Endothelial cell of umbilical vein (primary cell): ENCODE measurements around the gene IFNA2.

Experiments used
- CTCF ChIP-seq, 2 donors: IDR thresholded peaks; 1 replicate in 1 of 2; 2 replicates in 1 of 2; pipeline ENCODE4 v1.5.1; 2011; ENCODE audit warnings: low read length in 2 of 2, mild to moderate bottlenecking in 2 of 2, moderate library complexity in 2 of 2, control low read depth in 1 of 2, inconsistent platforms in 1 of 2, low read depth in 1 of 2; ENCODE audit not compliant: insufficient read depth in 1 of 2; ENCODE audit errors: extremely low read depth in 1 of 2
- EZH2 ChIP-seq: IDR thresholded peaks from 2 replicates; pipeline ENCODE4 v1.6.1; 2012; ENCODE audit warnings: borderline replicate concordance, low read depth, mild to moderate bottlenecking, moderate library complexity, low read length, inconsistent platforms; ENCODE audit not compliant: severe bottlenecking
- FOS ChIP-seq: IDR thresholded peaks from 2 replicates; pipeline ENCODE4 v1.6.1; 2011; ENCODE audit warnings: mild to moderate bottlenecking, low read length, moderate library complexity, borderline replicate concordance; ENCODE audit not compliant: insufficient read depth
- GATA2 ChIP-seq: IDR thresholded peaks from 2 replicates; pipeline ENCODE4 v1.7.0; 2011; ENCODE audit warnings: low read depth, mild to moderate bottlenecking, moderate library complexity, mixed read lengths, low read length; ENCODE audit not compliant: insufficient read length, insufficient read depth
- JUN ChIP-seq: IDR thresholded peaks from 2 replicates; pipeline ENCODE4 v1.6.1; 2011; ENCODE audit warnings: borderline replicate concordance, low read depth; ENCODE audit not compliant: insufficient read length, insufficient read depth
- MAX ChIP-seq: IDR thresholded peaks from 2 replicates; pipeline ENCODE4 v1.6.1; 2011; ENCODE audit not compliant: insufficient read depth, insufficient read length
- MYC ChIP-seq: IDR thresholded peaks from one replicate; pipeline ENCODE4 v1.6.1; 2011; ENCODE audit warnings: mild to moderate bottlenecking, low read depth, low read length
- POLR2A ChIP-seq: IDR thresholded peaks from 2 replicates; pipeline ENCODE4 v1.6.1; 2012; ENCODE audit warnings: low read depth, mild to moderate bottlenecking, control low read depth, low read length
- POLR2AphosphoS5 ChIP-seq: IDR thresholded peaks from 2 replicates; pipeline ENCODE4 v1.6.1; 2012; ENCODE audit warnings: low read depth, mild to moderate bottlenecking, control low read depth, low read length, moderate library complexity; ENCODE audit not compliant: insufficient read depth

GRCh38 chr9:21404146-21404545 is 18.9 kb upstream of the IFNA2 start:
- TF ChIP-seq POLR2AphosphoS5, result no peak
- TF ChIP-seq EZH2, result no peak
- no peak for TF ChIP-seq CTCF (IDR thresholded peaks at IDR 0.05; ENCODE audit: extremely low read depth in 1 of 2, insufficient read depth in 1 of 2, low read depth in 1 of 2, low read length in 2 of 2)
- TF ChIP-seq POLR2A, result no peak
- TF ChIP-seq MYC, result no peak
- TF ChIP-seq MAX, result no peak
- no peak for TF ChIP-seq JUN
- TF ChIP-seq FOS, result no peak
- no peak for TF ChIP-seq GATA2
